Posterior vena cava (tissue), 2 donors: ENCODE results near the gene PROK1. TPM values are rescaled to one million over a fixed set of nuclear protein-coding genes. Genes with fewer than 3 reads are reported as not detected.
"Not testable (repeated sequence)": the region's sequence is repeated elsewhere in the genome, so short reads cannot be mapped to it uniquely, and the experiment has no call there.

Source experiments
- DNase-seq: peaks from one replicate; pipeline ENCODE4 v3.0.0-alpha.2; 2020; ENCODE audit warnings: low spot score
- intact Hi-C, 2 donors: fragments of 100-400 bp; cut with DNase I; formaldehyde crosslinking; loops; one replicate each; pipeline versions ENCODE4 v1.14.1 to v1.14.2; 2022 to 2023
- total RNA-seq, 2 donors: library from RNA; stranded (reverse); fragmentation: NEBNext Ultra II Directional; extraction: Animal tissue kit (Norgen Biotek cat#: 25700); gene quantifications; one replicate each; pipeline ENCODE4 v1.2.1, GENCODE V29; 2021
- donor health status: DM: yes; HTN: yes; CAD: no.
- donor health status: DM: yes; HTN: yes; CAD: no.

PROK1 gene
- total RNA-seq, 2 donors from 2014 or later: 0.32 TPM; not detected in 1

GRCh38 chr1:110430366-110430765, 20.6 kb upstream of the PROK1 start:
- intact Hi-C loops: no loop called here
- no peak for DNase-seq

GRCh38 chr1:110430901-110431300, 20.0 kb upstream of the PROK1 start:
- no peak for DNase-seq
- intact Hi-C loops: no loop called here

GRCh38 chr1:110433213-110433612, 17.7 kb upstream of the PROK1 start:
- intact Hi-C loops: no loop called here
- no peak for DNase-seq

- no peak for DNase-seq
- intact Hi-C loops: no loop called here
These were observed 17.1 kb upstream of the PROK1 start for GRCh38 chr1:110433803-110434202.

GRCh38 chr1:110434946-110435345, 16.0 kb upstream of the PROK1 start:
- no peak for DNase-seq
- intact Hi-C loops: no loop called here

- DNase-seq: no peak
- intact Hi-C loops: no loop called here
These were observed 14.3 kb upstream of the PROK1 start for GRCh38 chr1:110436635-110437034.

- DNase-seq, intact Hi-C loops: not testable (repeated sequence)
These were observed 13.2 kb upstream of the PROK1 start for GRCh38 chr1:110437645-110438299.

- intact Hi-C loops: no loop called here
- no peak for DNase-seq
These were observed 12.1 kb upstream of the PROK1 start for GRCh38 chr1:110438893-110439292.

GRCh38 chr1:110439873-110440272, 11.1 kb upstream of the PROK1 start:
- intact Hi-C loops: not testable (repeated sequence)

GRCh38 chr1:110440877-110441276, 10.1 kb upstream of the PROK1 start:
- DNase-seq: peak; percentile 76
- intact Hi-C loops: no loop called here

More at GRCh38 chr1:110439873-110440272, 11.1 kb upstream of the PROK1 start:
- not testable (repeated sequence) for DNase-seq

- DNase-seq: no peak
- intact Hi-C loops: no loop called here
These were observed 9.1 kb upstream of the PROK1 start for GRCh38 chr1:110441888-110442287.

- DNase-seq: peak; percentile 45
- intact Hi-C loops: no loop called here
These were observed 7.5 kb upstream of the PROK1 start for GRCh38 chr1:110443451-110443850.

GRCh38 chr1:110444561-110444960, 6.4 kb upstream of the PROK1 start:
- DNase-seq: no peak

GRCh38 chr1:110449661-110450651, 993 bp upstream of the PROK1 start:
- intact Hi-C loops: loop anchor here (10.0 kb wide), 1 partner anchor 135 kb away; no protein-coding TSS in a partner anchor

More at GRCh38 chr1:110444561-110444960, 6.4 kb upstream of the PROK1 start:
- intact Hi-C loops: no loop called here

GRCh38 chr1:110452330-110452729, 1.4 kb downstream of the PROK1 start:
- intact Hi-C loops: loop anchor here (10.0 kb wide), 1 partner anchor 138 kb away; no protein-coding TSS in a partner anchor
- no peak for DNase-seq

More at GRCh38 chr1:110449661-110450651, 993 bp upstream of the PROK1 start:
- peak; percentile 25 for DNase-seq

GRCh38 chr1:110453829-110454228, 2.9 kb downstream of the PROK1 start:
- peak; percentile 47 for DNase-seq
- intact Hi-C loops: loop anchor here (10.0 kb wide), 1 partner anchor 139 kb away; no protein-coding TSS in a partner anchor

GRCh38 chr1:110454328-110454727, 3.4 kb downstream of the PROK1 start:
- peak; percentile 22 for DNase-seq
- intact Hi-C loops: loop anchor here (10.0 kb wide), 1 partner anchor 140 kb away; no protein-coding TSS in a partner anchor

GRCh38 chr1:110455151-110455550, 4.2 kb downstream of the PROK1 start:
- peak; percentile 38 for DNase-seq
- intact Hi-C loops: loop anchor here (5.0 to 10.0 kb wide), 3 partner anchors 140 to 513 kb away; no protein-coding TSS in a partner anchor

GRCh38 chr1:110457206-110457605, 6.3 kb downstream of the PROK1 start:
- intact Hi-C loops: loop anchor here (5.0 to 10.0 kb wide), 3 partner anchors 142 to 515 kb away; no protein-coding TSS in a partner anchor
- DNase-seq: peak; percentile 60
